A549 (cell line): Measurements from ENCODE around the gene SGCA. TPM values are rescaled to one million over a fixed set of nuclear protein-coding genes. Genes with fewer than 3 reads are reported as not detected.

Experiments
- ATAC-seq, 2 experiments: fragments of 200-7000 bp in 1 of 2; fragments of >200 bp in 1 of 2; cut with Nextera tagmentation in 1 of 2; cut with Tn5 transposase in 1 of 2; 3 replicates each; pipeline versions ENCODE4 v1.8.0 to v1.9.1; 2018 to 2020; ENCODE audit warnings: mild to moderate bottlenecking in 1 of 2, moderate library complexity in 1 of 2
- CTCF ChIA-PET: fragments of 300-600 bp; sonication (Branson Sonifier 250); formaldehyde crosslinking; extraction: SDS; loops from one replicate; lab custom pipeline; 2021; ENCODE audit warnings: antibody characterized with exemption, inconsistent platforms; lab: Yijun Ruan, JAX
- POLR2A ChIA-PET: fragments of 350-600 bp; formaldehyde crosslinking; extraction: SDS; loops from one replicate; lab custom pipeline; 2021; ENCODE audit warnings: antibody characterized with exemption, inconsistent platforms; lab: Yijun Ruan, JAX
- DNase-seq, 2 experiments: peaks; one replicate each; pipeline versions ENCODE4 v3.0.0 to v3.0.0-alpha.2; 2011 to 2016; ENCODE audit warnings: low read depth in 1 of 2, low spot score in 1 of 2
- FAIRE-seq: peaks from 2 replicates; lab custom pipeline; 2011; peaks lifted over from hg19 to GRCh38; lab: Jason Lieb, UNC
- H3K27ac ChIP-seq, 2 experiments: fragments of >200 bp; sonication (Bioruptor Twin); formaldehyde crosslinking; 3 replicates each; pipeline ENCODE4 v1.5.1; 2016 to 2017
- H3K4me1 ChIP-seq: fragments of >200 bp; sonication (Bioruptor Twin); formaldehyde crosslinking; 3 replicates; pipeline ENCODE4 v1.6.1; 2016
- H3K4me2 ChIP-seq: fragments of >200 bp; sonication (Bioruptor Twin); formaldehyde crosslinking; 3 replicates; pipeline ENCODE4 v1.6.1; 2016
- H3K4me3 ChIP-seq: fragments of >200 bp; sonication (Bioruptor Twin); formaldehyde crosslinking; 3 replicates; pipeline ENCODE4 v1.5.1; 2016
- H3K9me3 ChIP-seq: fragments of >200 bp; sonication (Bioruptor Twin); formaldehyde crosslinking; 3 replicates; pipeline ENCODE4 v1.6.1; 2016
- BCL3 ChIP-seq: fragments of >200 bp; sonication (Bioruptor Twin); formaldehyde crosslinking; IDR thresholded peaks from 3 replicates; pipeline ENCODE4 v1.6.1; 2016
- CBX8 ChIP-seq: fragments of 200-600 bp; sonication (generic); IDR thresholded peaks from 2 replicates; pipeline ENCODE4 v1.6.1; 2016
- CHD2 ChIP-seq: fragments of 150-350 bp; IDR thresholded peaks from 2 replicates; pipeline ENCODE4 v1.6.1; 2014; ENCODE audit warnings: low read length; ENCODE audit not compliant: partially characterized antibody
- CTCF ChIP-seq: fragments of >200 bp; sonication (Bioruptor Twin); formaldehyde crosslinking; IDR thresholded peaks from 3 replicates; pipeline ENCODE4 v1.5.1; 2016
- EHMT2 ChIP-seq: fragments of 200-600 bp; sonication (generic); IDR thresholded peaks from 2 replicates; pipeline ENCODE4 v1.6.1; 2016; ENCODE audit warnings: antibody characterized with exemption, low read depth, mild to moderate bottlenecking, moderate library complexity
- ELK1 ChIP-seq: fragments of 150-350 bp; IDR thresholded peaks from 2 replicates; pipeline ENCODE4 v1.6.1; 2014; ENCODE audit warnings: low read depth, mild to moderate bottlenecking, low read length
- FOSL2 ChIP-seq, 2 experiments: fragments of 450-650 bp in 1 of 2; fragments of >200 bp in 1 of 2; sonication (Bioruptor Twin) in 1 of 2; formaldehyde crosslinking; IDR thresholded peaks; 2 replicates each; pipeline versions ENCODE4 v1.5.0 to v1.6.1; 2016 to 2020; ENCODE audit warnings: mild to moderate bottlenecking in 1 of 2, moderate library complexity in 1 of 2
- FOXS1 ChIP-seq: fragments of 250-450 bp; sonication (Bioruptor Pico); IDR thresholded peaks from 2 replicates; pipeline ENCODE4 v1.5.0; 2020; ENCODE audit warnings: mild to moderate bottlenecking, moderate library complexity
- HEYL ChIP-seq: fragments of 250-450 bp; sonication (Bioruptor Pico); IDR thresholded peaks from 2 replicates; pipeline ENCODE4 v1.8.0; 2021; ENCODE audit warnings: mild to moderate bottlenecking, moderate library complexity
- HOXA7 ChIP-seq: fragments of 250-450 bp; sonication (Bioruptor Pico); IDR thresholded peaks from 2 replicates; pipeline ENCODE4 v1.5.0; 2020; ENCODE audit warnings: mild to moderate bottlenecking, moderate library complexity
- HOXB5 ChIP-seq: fragments of 250-450 bp; sonication (Bioruptor Pico); IDR thresholded peaks from 2 replicates; pipeline ENCODE4 v1.5.0; 2020; ENCODE audit warnings: mild to moderate bottlenecking, moderate library complexity
- MAX ChIP-seq: IDR thresholded peaks from 2 replicates; pipeline ENCODE4 v1.6.1; 2012
- MAZ ChIP-seq: fragments of 150-350 bp; IDR thresholded peaks from 2 replicates; pipeline ENCODE4 v1.6.1; 2014; ENCODE audit warnings: antibody characterized with exemption, low read depth, low read length, borderline replicate concordance
- MYC ChIP-seq: IDR thresholded peaks from 2 replicates; pipeline ENCODE4 v1.6.1; 2012; ENCODE audit warnings: mild to moderate bottlenecking, inconsistent platforms, low read length, improper control_type of control experiment, borderline replicate concordance
- PHF8 ChIP-seq: fragments of 200-600 bp; sonication (generic); IDR thresholded peaks from 2 replicates; pipeline ENCODE4 v1.6.1; 2016; ENCODE audit warnings: low read depth, mild to moderate bottlenecking, antibody characterized with exemption, moderate library complexity, borderline replicate concordance
- RAD21 ChIP-seq, 2 experiments: fragments of >200 bp in 1 of 2; sonication (Bioruptor Twin) in 1 of 2; formaldehyde crosslinking in 1 of 2; IDR thresholded peaks in 1 of 2; conservative IDR thresholded peaks in 1 of 2; 2 replicates in 1 of 2; 3 replicates in 1 of 2; pipeline ENCODE4 v1.6.1; 2012 to 2018; ENCODE audit warnings: inconsistent platforms in 1 of 2
- RARB ChIP-seq: fragments of 250-450 bp; sonication (Bioruptor Pico); IDR thresholded peaks from 2 replicates; pipeline ENCODE4 v1.8.0; 2021; ENCODE audit warnings: mild to moderate bottlenecking, moderate library complexity
- RCOR1 ChIP-seq: fragments of 150-350 bp; IDR thresholded peaks from 2 replicates; pipeline ENCODE4 v1.6.1; 2014; ENCODE audit warnings: antibody characterized with exemption, low read length, low read depth
- REST ChIP-seq: fragments of 200-600 bp; sonication (generic); IDR thresholded peaks from 2 replicates; pipeline ENCODE4 v1.6.1; 2016; ENCODE audit warnings: antibody characterized with exemption, mild to moderate bottlenecking, moderate library complexity
- SMC3 ChIP-seq: fragments of >200 bp; sonication (Bioruptor Twin); formaldehyde crosslinking; IDR thresholded peaks from 3 replicates; pipeline ENCODE4 v1.6.1; 2018; ENCODE audit warnings: inconsistent platforms
- TP53 ChIP-seq: fragments of 250-450 bp; sonication (Bioruptor Pico); IDR thresholded peaks from 2 replicates; pipeline ENCODE4 v1.5.0; 2021; ENCODE audit warnings: mild to moderate bottlenecking, moderate library complexity
- ZNF302 ChIP-seq: fragments of 250-450 bp; sonication (Bioruptor Pico); IDR thresholded peaks from 2 replicates; pipeline ENCODE4 v1.9.0; 2021; ENCODE audit warnings: inconsistent platforms, mild to moderate bottlenecking, moderate library complexity
- WGBS: methylation state at CpG from one replicate; pipeline ENCODE4 v1.1.6; 2017; ENCODE audit errors: missing lambda C conversion rate; 5-methylcytosine and 5-hydroxymethylcytosine counted together
- polyA plus RNA-seq, 4 experiments: library from polyadenylated mRNA; depleted of rRNA in 3 of 4; stranded (reverse); fragments of >200 nt; fragmentation: RNase III in 1 of 4; extraction: RNeasy Plus Mini Kit Qiagen cat#74134 plus additional on column Dnase treatment in 1 of 4; gene quantifications; 2 replicates in 3 of 4; 3 replicates in 1 of 4; pipeline ENCODE4 v1.2.3, GENCODE V29; 2011 to 2017

SGCA gene
- polyA plus RNA-seq, 2 of the 4 experiments (the other 2 are of a cell fraction) = 0.44 to 3.4 TPM

- peak; percentile 49 to 77 for ATAC-seq
- peak; percentile 59 to 85 for DNase-seq
- H3K4me1 ChIP-seq = peaks cover 25% of the 10 kb centered on the region
- H3K4me3 ChIP-seq = no peak overlapping the region
- 20% methylated on average over 14 of the region's 14 CpGs for WGBS
- no peaks in the 10 kb centered on the region for H3K9me3 ChIP-seq
- FAIRE-seq = peak; percentile 49
- H3K27ac ChIP-seq = peak overlapping the region; percentile 41 to 55; a peak in 5 of 6 replicates
- ChIA-PET CTCF (interaction anchor here (0.6 to 17.0 kb wide), 73 partner anchors 8 to 1787 kb away, joined by 3 to 817 read pairs (median 4); partner anchors contain the start of genes COL1A1, EME1, LRRC59 and MRPL27), POLR2A (interaction anchor here (0.6 to 1.9 kb wide), 4 partner anchors 9 to 462 kb away, joined by 3 to 9 read pairs (median 3); partner anchors contain the start of gene SLC35B1)
- peak overlapping the region; percentile 31 for H3K4me2 ChIP-seq
- peak; percentile 97 for TF ChIP-seq SMC3
- peak; percentile 97 for TF ChIP-seq CTCF
- TF ChIP-seq MYC = peak; percentile 45; the same call in 1 of the 2 replicates
- TF ChIP-seq FOXS1 (CRISPR knock-in tag) = no peak
- TF ChIP-seq MAX = peak; percentile 49; the same call in 1 of the 2 replicates
- no peak for TF ChIP-seq RARB (CRISPR knock-in tag)
- TF ChIP-seq RAD21 (conservative IDR thresholded peaks at IDR 0.05 in 1 of 2, IDR thresholded peaks at IDR 0.05 in 1 of 2) = peak; percentile 98 to 99
- no peak for TF ChIP-seq CHD2
- no peak for TF ChIP-seq FOSL2 (IDR thresholded peaks at IDR 0.05)
- 0 out of 2 replicates have a peak, but pooled peaks have one; percentile 26 for TF ChIP-seq FOSL2 (CRISPR knock-in tag; IDR thresholded peaks at IDR 0.05)
Measured at GRCh38 chr17:50169121-50169764, 3.4 kb downstream of the SGCA start.

GRCh38 chr17:50169881-50170459 is 4.2 kb downstream of the SGCA start:
- CTCF ChIA-PET = interaction anchor here (0.6 to 17.0 kb wide), 69 partner anchors 8 to 1788 kb away, joined by 3 to 817 read pairs (median 4); partner anchors contain the start of genes COL1A1, EME1, LRRC59 and MRPL27
- H3K4me2 ChIP-seq = no peak overlapping the region

More at GRCh38 chr17:50169881-50170459, 4.2 kb downstream of the SGCA start:
- Histone ChIP-seq H3K9me3 (no peaks in the 10 kb centered on the region), H3K27ac (peak overlapping the region; percentile 4 to 41; a peak in 2 of 6 replicates), H3K4me1 (peaks cover 29% of the 10 kb centered on the region), H3K4me3 (no peak overlapping the region)
- POLR2A ChIA-PET = interaction anchor here (0.5 to 1.9 kb wide), 5 partner anchors 8 to 462 kb away, joined by 3 to 9 read pairs (median 3); partner anchors contain the start of gene SLC35B1
- 82% methylated on average over 9 of the region's 9 CpGs for WGBS
- FAIRE-seq (no peak), DNase-seq (no peak), ATAC-seq (peak in 1 of 2 experiments; percentile 3; a peak in 4 of 6 replicates)
- TF ChIP-seq BCL3 = no peak
- TF ChIP-seq PHF8 = no peak
- no peak for TF ChIP-seq HEYL (CRISPR knock-in tag)
- no peak for TF ChIP-seq TP53 (CRISPR knock-in tag)
- no peak for TF ChIP-seq MAZ
- TF ChIP-seq ZNF302 (CRISPR knock-in tag) = no peak
- no peak for TF ChIP-seq HOXA7 (CRISPR knock-in tag)
- no peak for TF ChIP-seq RCOR1
- no peak for TF ChIP-seq CBX8
- TF ChIP-seq REST = no peak
- TF ChIP-seq ELK1 = no peak
- TF ChIP-seq RAD21 (conservative IDR thresholded peaks at IDR 0.05 in 1 of 2, IDR thresholded peaks at IDR 0.05 in 1 of 2) = no peak
- no peak for TF ChIP-seq HOXB5 (CRISPR knock-in tag)
- no peak for TF ChIP-seq EHMT2
